Prostate gland (tissue), 2 donors: ENCODE measurements around the gene NAPA. TPM values are rescaled to one million over a fixed set of nuclear protein-coding genes. Genes with fewer than 3 reads are reported as not detected.
A peak's percentile ranks its signal among the peaks of the same experiment; 100 is the strongest.

Experiments
- DNase-seq: peaks from one replicate; pipeline ENCODE4 v3.0.0-alpha.2; 2019; ENCODE audit warnings: low spot score
- H3K27ac ChIP-seq, 2 donors: fragments of 200-600 bp; sonication (generic); 2 replicates each; pipeline ENCODE4 v1.5.1; 2017 to 2019
- H3K27me3 ChIP-seq: fragments of 200-600 bp; sonication (generic); replicated peaks from 2 replicates; pipeline ENCODE4 v1.5.1; 2019; ENCODE audit not compliant: insufficient read depth
- H3K36me3 ChIP-seq, 2 donors: fragments of 200-600 bp; sonication (generic); 1 replicate in 1 of 2; 2 replicates in 1 of 2; pipeline versions ENCODE4 v1.5.1 to v1.8.1; 2017 to 2019
- H3K4me1 ChIP-seq: fragments of 200-600 bp; sonication (generic); replicated peaks from 2 replicates; pipeline ENCODE4 v1.5.1; 2019
- H3K4me3 ChIP-seq, 2 donors: fragments of 200-600 bp; sonication (generic); 2 replicates each; pipeline ENCODE4 v1.5.1; 2017 to 2019
- H3K9me3 ChIP-seq: fragments of 200-600 bp; sonication (generic); 2 replicates; pipeline ENCODE4 v1.5.1; 2017
- CTCF ChIP-seq, 4 experiments: fragments of 200-600 bp in 2 of 4; fragments of 450-650 bp in 2 of 4; sonication (generic) in 2 of 4; IDR thresholded peaks; 1 replicate in 3 of 4; 2 replicates in 1 of 4; pipeline ENCODE4 v1.5.1; 2016 to 2019; ENCODE audit warnings: antibody characterized with exemption in 4 of 4, mild to moderate bottlenecking in 2 of 4, moderate library complexity in 2 of 4
- POLR2A ChIP-seq: fragments of 450-650 bp; IDR thresholded peaks from one replicate; pipeline ENCODE4 v1.6.1; 2016; ENCODE audit warnings: antibody characterized with exemption, mild to moderate bottlenecking
- POLR2AphosphoS5 ChIP-seq: sonication (generic); formaldehyde crosslinking; IDR thresholded peaks from one replicate; pipeline ENCODE4 v1.6.1; 2017; ENCODE audit warnings: antibody characterized with exemption
- WGBS: methylation state at CpG from one replicate; pipeline ENCODE4 v1.1.5; 2018; 5-methylcytosine and 5-hydroxymethylcytosine counted together
- intact Hi-C: fragments of 100-400 bp; cut with DNase I; formaldehyde crosslinking; loops from one replicate; pipeline ENCODE4 v1.14.2; 2022
- total RNA-seq, 2 donors: library from RNA; depleted of rRNA; stranded (reverse); fragments of >200 nt; gene quantifications; one replicate each; pipeline ENCODE4 v1.1.0, GENCODE V29; 2016

NAPA gene
- 100 to 1,000 TPM; 263 to 422 TPM for total RNA-seq

DNA sequence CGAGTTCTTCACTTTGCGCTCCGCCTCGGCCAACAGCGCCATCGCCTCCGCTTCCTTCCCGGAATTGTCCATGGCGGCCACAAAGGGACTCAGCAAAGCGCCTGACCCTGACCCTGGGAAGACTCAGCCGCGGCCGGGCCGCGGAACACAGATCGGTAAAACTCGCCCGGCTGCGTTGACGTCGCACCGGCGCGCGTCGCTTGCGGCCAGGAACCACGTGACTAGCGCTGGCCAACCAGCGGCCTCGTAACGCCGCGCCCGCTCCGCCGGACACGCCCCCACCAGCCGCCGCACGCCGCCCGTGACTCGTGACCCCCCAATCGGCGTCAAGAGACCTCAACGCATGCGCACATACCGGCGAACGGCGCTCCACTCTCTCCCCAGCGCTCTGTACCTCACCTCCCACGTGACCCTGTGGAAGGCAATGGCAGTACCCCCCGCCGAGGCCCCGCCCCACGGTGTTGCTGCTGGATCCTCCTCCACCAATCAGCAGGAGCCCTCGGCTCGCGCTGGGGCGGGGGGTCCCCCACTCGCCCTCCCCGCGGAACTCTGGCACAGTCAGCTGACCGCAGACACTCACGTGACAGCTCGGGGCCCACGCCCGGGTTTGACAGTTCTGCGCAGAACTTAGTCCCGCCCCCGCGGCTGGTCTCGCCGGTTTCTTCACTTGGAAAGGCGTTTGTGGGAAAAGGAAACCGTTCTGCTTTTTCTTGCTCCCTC, at the start of gene NAPA:
NAPA (minus strand) TSS at position 195 of the 720 bp plus-strand sequence; CDS start at position 72, 123 bp downstream.
- H3K4me1 ChIP-seq: peaks cover 23% of the 10 kb centered on the region
- H3K4me3 ChIP-seq: peak within 1 kb of the TSS; percentile 78 to 97
- no peaks in the 10 kb centered on the region for H3K27me3 ChIP-seq
- intact Hi-C loops: loop anchor here (1.0 to 5.0 kb wide), 3 partner anchors 78 to 182 kb away; no protein-coding TSS in a partner anchor
- H3K9me3 ChIP-seq: no peaks in the 10 kb centered on the region
- peak within 1 kb of the TSS; percentile 97 to 98 for H3K27ac ChIP-seq
- no peaks in the 10 kb centered on the region for H3K36me3 ChIP-seq
- under 1% methylated on average over 65 of the region's 78 CpGs for WGBS
- TF ChIP-seq POLR2AphosphoS5: peak; percentile 97
- peak in 1 of 4 experiments; percentile 20 for TF ChIP-seq CTCF (IDR thresholded peaks at IDR 0.05)
- TF ChIP-seq POLR2A: peak; percentile 98
- peak; percentile 100 for DNase-seq

DNA sequence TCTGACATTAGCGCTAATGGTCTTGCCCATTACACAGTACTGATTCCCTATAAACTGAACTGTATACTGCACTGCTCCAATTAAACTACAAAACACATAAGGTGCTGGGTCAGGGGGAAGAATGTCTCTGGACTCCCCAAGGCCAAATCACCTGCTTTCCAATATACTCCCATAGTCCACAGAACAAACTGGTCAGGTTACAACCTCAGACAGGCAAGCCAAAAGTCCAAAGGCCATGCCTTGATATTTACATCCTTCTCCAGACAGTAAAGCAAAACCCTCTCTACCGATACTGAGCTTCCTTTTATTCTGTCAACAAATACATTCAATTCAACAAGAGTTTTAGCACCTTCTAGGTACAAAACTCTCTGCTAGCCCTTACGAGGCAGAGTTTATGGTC, 49.2 kb upstream of the NAPA start:
- Histone ChIP-seq H3K4me1 (no peaks in the 10 kb centered on the region), H3K4me3 (no peak overlapping the region), H3K27me3 (no peaks in the 10 kb centered on the region), H3K9me3 (no peaks in the 10 kb centered on the region), H3K36me3 (no peaks in the 10 kb centered on the region), H3K27ac (no peak overlapping the region)
- WGBS: 58% methylated on average over 3 of the region's 3 CpGs
- intact Hi-C loops: no loop called here
- DNase-seq: no peak
- TF ChIP-seq POLR2AphosphoS5 (no peak), POLR2A (no peak), CTCF (IDR thresholded peaks at IDR 0.05) (no peak)

GRCh38 chr19:47561440-47562057, 46.7 kb upstream of the NAPA start:
- Histone ChIP-seq H3K9me3 (no peaks in the 10 kb centered on the region), H3K4me3 (no peak overlapping the region), H3K27ac (no peak overlapping the region), H3K27me3 (no peaks in the 10 kb centered on the region), H3K36me3 (no peaks in the 10 kb centered on the region), H3K4me1 (no peaks in the 10 kb centered on the region)
- 92% methylated on average over 7 of the region's 7 CpGs for WGBS
- intact Hi-C loops: no loop called here
- no peak for TF ChIP-seq CTCF (IDR thresholded peaks at IDR 0.05)
- no peak for TF ChIP-seq POLR2AphosphoS5
- TF ChIP-seq POLR2A: no peak
- no peak for DNase-seq

- H3K9me3 ChIP-seq: no peaks in the 10 kb centered on the region
- no peaks in the 10 kb centered on the region for H3K36me3 ChIP-seq
- no peak overlapping the region for H3K4me3 ChIP-seq
- 90% methylated on average over 2 of the region's 2 CpGs for WGBS
- no peak for DNase-seq
- H3K27me3 ChIP-seq: no peaks in the 10 kb centered on the region
- H3K27ac ChIP-seq: no peak overlapping the region
- intact Hi-C loops: no loop called here
- no peaks in the 10 kb centered on the region for H3K4me1 ChIP-seq
- TF ChIP-seq POLR2A (no peak), POLR2AphosphoS5 (no peak), CTCF (IDR thresholded peaks at IDR 0.05) (no peak)
These were observed 46.1 kb upstream of the NAPA start for GRCh38 chr19:47560999-47561398.
